GM19468 (cell line): ENCODE data around the gene CEP112.

Source experiments
- ATAC-seq: cut with Tn5 transposase; IDR thresholded peaks from one replicate; pipeline ENCODE4 v1.9.1; 2021; ENCODE audit warnings: mild to moderate bottlenecking, moderate library complexity, moderate number of reproducible peaks; ENCODE audit not compliant: unreplicated experiment; ENCODE audit errors: extremely low read depth

Gene CEP112

GRCh38 chr17:66002063-66002585 lies 189.8 kb downstream of the CEP112 start:
- no peak for ATAC-seq

GRCh38 chr17:66000216-66000615 lies 191.7 kb downstream of the CEP112 start:
- ATAC-seq, result no peak

- ATAC-seq, result no peak
Observed at GRCh38 chr17:65998675-65999074, 193.3 kb downstream of the CEP112 start.

GRCh38 chr17:65994679-65995078 lies 197.3 kb downstream of the CEP112 start:
- no peak for ATAC-seq

GRCh38 chr17:65994114-65994513 lies 197.8 kb downstream of the CEP112 start:
- no peak for ATAC-seq

GRCh38 chr17:65990593-65990992 lies 201.3 kb downstream of the CEP112 start:
- no peak for ATAC-seq

- ATAC-seq, result no peak
Observed at GRCh38 chr17:65988451-65988850, 203.5 kb downstream of the CEP112 start.

GRCh38 chr17:65987988-65988387 lies 203.9 kb downstream of the CEP112 start:
- ATAC-seq, result no peak

- no peak for ATAC-seq
Observed at GRCh38 chr17:65985571-65985970, 206.4 kb downstream of the CEP112 start.

- ATAC-seq, result no peak
Observed at GRCh38 chr17:65984299-65984698, 207.6 kb downstream of the CEP112 start.

GRCh38 chr17:65978871-65979270 lies 213.1 kb downstream of the CEP112 start:
- no peak for ATAC-seq

- no peak for ATAC-seq
Observed at GRCh38 chr17:65977041-65977440, 214.9 kb downstream of the CEP112 start.

- no peak for ATAC-seq
Observed at GRCh38 chr17:65975878-65976277, 216.1 kb downstream of the CEP112 start.

- ATAC-seq, result no peak
Observed at GRCh38 chr17:65973237-65973636, 218.7 kb downstream of the CEP112 start.

- no peak for ATAC-seq
Observed at GRCh38 chr17:65967372-65967771, 224.6 kb downstream of the CEP112 start.

GRCh38 chr17:65966072-65966695 lies 225.7 kb downstream of the CEP112 start:
- no peak for ATAC-seq

- ATAC-seq, result no peak
Observed at GRCh38 chr17:65963179-65963578, 228.8 kb downstream of the CEP112 start.

GRCh38 chr17:65959630-65960029 lies 232.3 kb downstream of the CEP112 start:
- ATAC-seq, result no peak

GRCh38 chr17:65956814-65957213 lies 235.1 kb downstream of the CEP112 start:
- ATAC-seq, result no peak

- no peak for ATAC-seq
Observed at GRCh38 chr17:65954148-65954449, 237.8 kb downstream of the CEP112 start.

- no peak for ATAC-seq
Observed at GRCh38 chr17:65953316-65954147, 238.4 kb downstream of the CEP112 start.

GRCh38 chr17:65952586-65952985 lies 239.3 kb downstream of the CEP112 start:
- no peak for ATAC-seq
